Measurements from ENCODE around the gene JARID2.

GRCh38 chr6:15523679-15524630 is 278.1 kb downstream of the JARID2 start:
- no peak for TF ChIP-seq POLR2A (IDR thresholded peaks at IDR 0.05)
- no peak for TF ChIP-seq POLR2AphosphoS5 (IDR thresholded peaks at IDR 0.05)
- no peak for TF ChIP-seq CTCF (IDR thresholded peaks at IDR 0.05)
- TF ChIP-seq EP300 (IDR thresholded peaks at IDR 0.05), result no peak

Data from suprapubic skin (tissue), 4 donors.